Stimulated activated CD8-positive, alpha-beta memory T cell treated with anti-CD3 and anti-CD28 coated beads, Interleukin-4, amount 100 ng/mL, for 48 hours (primary cell): ENCODE data around the gene KLHL17.
"Not testable (repeated sequence)": the region's sequence is repeated elsewhere in the genome, so short reads cannot be mapped to it uniquely, and the experiment has no call there.

Source experiments
- DNase-seq: peaks from one replicate; pipeline ENCODE4 v3.0.0-alpha.2; 2020

The KLHL17 gene

DNA sequence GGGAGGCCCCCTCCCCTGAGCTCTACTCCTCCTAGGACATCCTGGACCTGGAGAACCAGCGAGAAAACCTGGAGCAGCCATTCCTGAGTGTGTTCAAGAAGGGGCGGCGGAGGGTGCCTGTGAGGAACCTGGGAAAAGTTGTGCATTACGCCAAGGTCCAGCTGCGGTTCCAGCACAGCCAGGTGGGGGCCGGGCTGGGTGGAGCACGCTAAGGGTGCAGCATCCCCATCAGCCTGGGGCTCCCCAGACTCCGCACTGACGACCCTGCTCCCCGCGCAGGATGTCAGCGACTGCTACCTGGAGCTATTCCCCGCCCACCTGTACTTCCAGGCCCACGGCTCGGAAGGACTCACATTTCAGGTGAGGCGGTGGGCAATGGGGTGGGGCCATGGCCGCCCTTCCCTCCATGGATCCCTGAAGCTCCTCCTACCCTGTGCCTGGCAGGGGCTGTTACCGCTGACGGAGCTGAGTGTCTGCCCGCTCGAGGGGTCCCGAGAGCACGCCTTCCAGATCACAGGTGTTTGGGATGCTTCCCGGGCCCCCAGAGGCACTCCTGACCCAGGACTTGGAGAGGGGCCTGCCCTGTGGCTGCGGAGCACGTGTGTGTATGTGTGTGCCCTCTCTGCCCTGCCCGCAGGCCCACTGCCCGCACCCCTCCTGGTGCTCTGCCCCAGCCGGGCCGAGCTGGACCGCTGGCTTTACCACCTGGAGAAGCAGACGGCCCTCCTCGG lies 10.0 kb downstream of the KLHL17 start:
- no peak for DNase-seq

- no peak for DNase-seq
Observed at GRCh38 chr1:970973-971730, 10.8 kb downstream of the KLHL17 start.

GRCh38 chr1:971751-972506 lies 11.5 kb downstream of the KLHL17 start:
- no peak for DNase-seq

- DNase-seq, result no peak
Observed at GRCh38 chr1:972726-973458, 12.5 kb downstream of the KLHL17 start.

DNA sequence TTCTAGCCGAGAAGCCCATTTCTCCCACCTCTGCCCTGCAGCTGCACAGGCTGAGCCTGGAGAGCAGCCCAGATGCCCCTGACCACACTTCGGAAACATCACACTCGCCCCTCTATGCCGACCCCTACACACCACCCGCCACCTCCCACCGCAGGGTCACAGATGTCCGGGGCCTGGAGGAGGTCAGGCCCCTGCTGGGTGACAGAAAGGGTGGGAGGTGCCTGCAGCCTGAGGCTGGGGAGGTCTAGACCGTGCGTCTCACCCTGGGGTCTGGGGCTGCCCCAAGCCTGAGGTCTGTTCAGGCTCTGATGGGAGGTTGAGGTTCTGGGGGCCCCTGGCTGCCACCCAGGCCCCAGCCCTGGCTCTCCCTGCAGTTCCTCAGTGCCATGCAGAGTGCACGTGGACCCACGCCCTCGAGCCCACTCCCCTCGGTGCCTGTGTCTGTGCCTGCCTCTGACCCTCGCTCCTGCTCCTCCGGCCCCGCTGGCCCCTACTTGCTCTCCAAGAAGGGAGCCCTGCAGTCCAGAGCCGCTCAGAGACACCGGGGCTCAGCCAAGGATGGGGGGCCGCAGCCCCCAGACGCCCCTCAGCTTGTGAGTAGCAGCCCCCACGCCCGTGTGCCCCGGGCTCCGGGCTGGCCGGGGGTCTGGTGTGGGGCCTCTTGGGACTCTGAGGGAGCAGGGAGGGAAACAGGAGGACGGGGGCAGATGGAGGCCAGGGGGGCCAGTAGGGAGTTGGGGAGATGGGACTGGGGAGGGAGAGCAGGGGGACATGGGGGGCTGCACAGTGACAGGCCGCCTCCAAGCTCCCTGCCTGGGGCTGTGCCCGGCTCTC lies 13.3 kb downstream of the KLHL17 start:
- no peak for DNase-seq

DNA sequence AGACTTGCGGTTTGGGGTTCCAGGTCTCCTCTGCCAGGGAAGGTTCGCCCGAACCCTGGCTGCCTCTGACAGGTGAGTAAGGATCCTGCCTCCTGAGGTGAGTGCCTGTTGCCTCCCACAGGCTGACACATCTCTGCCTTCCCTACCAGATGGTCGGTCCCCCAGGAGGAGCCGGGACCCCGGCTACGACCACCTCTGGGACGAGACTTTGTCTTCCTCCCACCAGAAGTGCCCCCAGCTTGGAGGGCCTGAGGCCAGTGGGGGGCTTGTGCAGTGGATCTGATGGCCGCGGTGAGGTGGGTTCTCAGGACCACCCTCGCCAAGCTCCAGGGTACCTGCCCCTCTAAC lies 13.9 kb downstream of the KLHL17 start:
- no peak for DNase-seq

- no peak for DNase-seq
Observed at GRCh38 chr1:974687-975328, 14.4 kb downstream of the KLHL17 start.

GRCh38 chr1:975365-975764 lies 15.0 kb downstream of the KLHL17 start:
- DNase-seq, result no peak

DNA sequence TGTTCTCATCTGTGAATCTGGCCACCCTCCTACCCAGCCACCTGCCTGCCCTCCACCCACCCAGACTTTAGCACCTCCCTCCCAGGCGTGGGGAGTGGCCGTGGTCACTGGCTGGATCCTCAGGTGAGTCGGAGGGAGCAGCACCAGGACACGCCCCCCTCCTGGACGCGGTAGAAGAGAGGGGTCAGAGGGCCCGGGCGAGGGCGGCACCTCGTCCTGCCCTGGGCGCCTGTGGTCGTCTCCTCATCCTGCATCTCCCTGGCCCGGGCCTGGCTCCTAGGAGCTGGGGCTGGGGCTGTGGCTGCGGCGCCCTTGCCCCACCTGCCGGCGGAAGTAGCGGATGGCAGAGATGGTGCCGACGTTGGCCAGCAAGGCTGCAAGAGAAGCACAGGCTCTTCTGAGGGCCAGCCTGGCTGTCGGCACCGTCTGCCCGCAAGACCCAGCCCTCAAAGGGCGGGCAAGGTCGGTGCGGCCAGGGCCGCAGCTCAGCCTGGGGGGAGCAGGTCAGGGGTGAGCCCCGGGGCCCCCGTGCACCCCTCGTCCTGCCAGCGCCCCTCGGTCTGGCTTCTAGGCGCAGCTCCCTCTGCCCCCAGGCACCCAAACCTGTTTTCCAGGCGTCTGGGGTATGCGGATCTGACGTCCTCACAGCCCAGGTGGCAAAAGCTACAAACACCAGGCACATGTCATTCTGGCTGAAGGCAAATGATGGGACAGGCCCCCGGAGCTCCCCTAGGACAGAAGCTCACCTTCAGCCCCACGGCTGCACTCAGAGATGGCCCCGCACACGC lies 15.7 kb downstream of the KLHL17 start:
- peak; percentile 77 for DNase-seq

- not testable (repeated sequence) for DNase-seq
Observed at GRCh38 chr1:976791-977190, 16.4 kb downstream of the KLHL17 start.

GRCh38 chr1:978069-978834 lies 17.9 kb downstream of the KLHL17 start:
- no peak for DNase-seq

DNA sequence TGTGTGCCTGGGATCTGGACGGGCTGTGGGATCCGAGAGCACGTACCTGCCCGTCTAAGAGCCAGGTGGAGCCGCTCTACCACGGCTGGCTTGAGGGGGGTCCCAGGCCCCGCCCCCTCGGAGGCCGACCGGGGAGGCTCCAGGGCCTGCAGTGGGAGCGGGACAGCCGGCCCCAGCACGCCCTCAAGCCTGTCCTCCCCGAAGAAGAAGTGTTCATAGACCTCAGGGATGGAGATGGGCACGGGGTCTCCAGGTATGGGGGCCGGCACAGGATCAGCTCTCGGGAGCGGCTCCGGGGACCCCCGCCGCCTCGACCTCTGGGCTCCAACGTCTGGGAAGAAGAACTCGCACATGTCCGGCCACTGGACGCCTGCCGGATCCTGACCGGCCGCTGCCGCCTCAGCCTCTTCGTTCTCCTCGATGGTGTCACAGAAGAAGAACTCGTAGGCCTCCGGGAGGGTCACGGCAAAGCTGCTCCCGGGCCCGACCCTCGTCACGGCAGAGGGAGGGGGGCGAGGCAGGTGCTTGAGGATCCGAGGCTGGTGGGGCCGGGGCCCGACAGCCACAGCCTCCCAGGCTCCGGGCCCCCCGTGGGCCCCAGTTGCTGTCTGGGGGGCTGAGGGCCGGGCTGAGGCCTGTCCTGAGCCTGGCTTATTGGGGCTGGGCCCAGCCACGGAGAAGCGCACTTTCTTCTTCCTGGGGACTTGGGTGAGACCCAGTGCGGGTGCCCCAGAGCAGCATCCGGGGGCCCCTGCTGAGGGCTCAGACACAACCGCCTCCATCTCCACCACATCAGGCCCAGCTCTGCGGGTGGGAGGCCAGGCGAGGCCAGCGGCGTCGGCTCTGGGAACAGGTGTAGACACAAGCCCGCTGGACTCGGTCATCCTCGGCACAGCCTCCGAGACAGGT lies 18.7 kb downstream of the KLHL17 start:
- DNase-seq, result no peak

DNA sequence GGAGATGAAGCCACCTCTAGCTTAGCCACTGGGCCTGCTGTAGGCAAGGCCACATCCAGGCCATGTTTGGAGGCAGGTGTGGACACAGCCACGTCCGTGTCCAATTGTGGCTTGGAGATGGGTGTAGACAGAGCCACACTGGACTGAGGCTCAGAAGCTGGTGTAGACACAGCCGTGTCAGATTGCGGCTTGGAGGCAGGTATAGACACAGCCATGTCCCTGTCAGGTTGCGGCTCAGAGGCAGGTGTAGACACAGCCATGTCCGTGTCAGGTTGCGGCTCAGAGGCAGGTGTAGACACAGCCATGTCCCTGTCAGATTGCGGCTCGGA lies 19.3 kb downstream of the KLHL17 start:
- no peak for DNase-seq

DNA sequence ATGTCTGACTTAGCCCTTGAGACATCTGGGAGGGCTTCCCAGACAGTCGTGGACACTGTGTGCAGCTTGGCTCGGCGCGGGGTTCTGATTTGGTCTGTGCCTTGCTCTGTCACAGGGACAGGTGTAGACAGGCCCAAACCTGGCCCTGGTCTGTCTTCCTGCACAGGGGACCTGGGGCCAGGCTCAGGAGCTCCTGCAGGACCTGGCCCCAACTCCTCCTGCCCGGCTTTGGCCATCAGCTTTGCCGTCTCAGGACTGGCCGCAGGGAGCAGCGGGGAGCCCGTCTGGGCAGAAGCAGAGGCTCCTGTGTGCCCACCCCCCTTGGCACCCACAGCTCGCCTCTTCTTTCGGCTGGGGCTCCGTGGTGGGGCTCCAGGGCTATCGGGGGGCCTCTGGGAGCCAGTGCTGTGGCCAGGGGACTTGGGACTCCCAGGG lies 19.8 kb downstream of the KLHL17 start:
- no peak for DNase-seq

DNA sequence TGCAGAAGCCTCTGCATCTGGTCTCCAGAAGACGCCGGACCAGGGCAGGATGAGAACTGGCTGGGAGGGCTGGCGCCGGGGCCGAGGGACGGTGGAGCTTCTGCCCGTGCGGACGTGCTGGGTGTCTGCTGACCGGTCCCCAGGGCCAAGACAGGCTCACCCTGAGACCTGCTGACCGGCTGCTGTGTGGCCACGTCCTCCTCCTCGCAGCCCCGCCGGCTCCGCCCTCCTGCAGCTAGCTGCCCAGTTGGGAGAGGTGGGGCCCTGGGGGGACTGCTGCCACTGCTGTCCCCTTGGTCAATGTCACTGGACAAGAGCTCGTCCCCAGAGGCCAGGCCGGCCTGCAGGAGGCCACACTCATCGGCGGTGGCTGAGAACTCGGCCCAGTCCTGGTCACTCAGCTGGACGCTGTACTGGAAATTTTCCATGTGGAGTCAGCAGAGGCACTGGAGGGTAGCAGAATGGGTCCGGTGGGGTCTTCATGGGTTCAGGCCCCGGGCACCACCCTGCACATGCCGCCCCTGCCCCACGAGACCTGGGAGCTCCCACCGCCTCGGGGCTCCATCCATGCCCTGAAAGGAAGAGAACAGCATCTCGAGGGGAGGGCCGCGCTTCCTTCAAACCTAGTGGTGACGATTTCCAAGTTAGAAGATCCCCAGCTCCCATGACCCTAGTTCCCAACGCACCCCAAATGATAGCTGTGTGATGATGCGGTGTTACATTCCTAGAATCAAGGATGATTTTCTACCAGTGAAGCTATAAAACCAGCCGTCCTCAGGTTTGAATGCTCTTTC lies 20.4 kb downstream of the KLHL17 start:
- no peak for DNase-seq

- DNase-seq, result no peak
Observed at GRCh38 chr1:981491-981954, 21.1 kb downstream of the KLHL17 start.

GRCh38 chr1:981955-982558 lies 21.7 kb downstream of the KLHL17 start, which contains the start of gene PERM1:
TSS of gene PERM1 (minus strand) at chr1:982093. CDS start at chr1:981029, 1,064 bp downstream.
- no peak for DNase-seq
